Germinal center (tissue), 1 donor: ENCODE measurements around the gene DNAH1.

Experiments used
- DNase-seq: peaks from one replicate; pipeline ENCODE4 v3.0.0; 2012; ENCODE audit warnings: mixed read lengths, low spot score

Gene DNAH1

DNA sequence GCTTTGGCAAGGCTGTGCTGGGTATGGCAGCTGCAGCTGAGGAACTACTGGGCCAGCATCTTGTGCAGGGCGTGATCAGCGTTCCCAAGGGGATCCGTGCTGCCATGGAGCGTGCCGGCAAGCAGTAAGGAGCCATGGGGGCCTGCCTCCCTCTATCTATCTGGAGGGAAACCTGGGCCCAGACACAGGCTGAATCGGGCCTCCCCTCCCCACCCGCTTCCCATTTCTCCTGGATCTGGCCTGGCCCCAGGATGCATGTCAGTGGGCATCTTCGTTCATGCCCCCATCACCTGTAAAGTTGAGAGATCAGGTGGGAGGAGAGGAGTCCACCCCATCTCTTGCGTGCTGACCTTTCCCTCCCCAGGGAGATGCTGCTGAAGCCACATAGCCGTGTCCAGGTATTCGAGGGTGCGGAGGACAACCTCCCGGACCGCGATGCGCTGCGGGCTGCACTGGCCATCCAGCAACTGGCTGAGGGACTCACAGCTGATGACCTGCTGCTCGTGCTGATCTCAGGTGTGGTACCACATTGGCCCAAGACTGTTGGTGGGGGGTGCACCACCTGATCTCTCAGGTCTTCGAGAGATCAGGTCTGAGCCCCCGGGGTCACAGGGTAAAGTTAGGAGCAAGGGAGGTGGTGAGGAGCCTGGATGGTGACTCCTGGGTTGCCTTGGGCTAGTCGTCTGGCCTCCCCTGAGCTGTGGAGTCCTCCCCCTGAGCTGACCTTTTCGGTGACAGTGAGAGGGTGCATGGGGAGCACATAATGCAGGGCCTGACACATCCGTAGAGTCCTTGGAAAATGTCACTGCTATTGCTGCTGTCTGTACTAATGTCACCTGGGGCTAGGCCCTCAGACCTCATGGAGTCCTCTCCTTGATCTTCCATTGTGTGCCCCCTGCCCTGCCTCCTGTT is 25.3 kb upstream of the DNAH1 start:
- DNase-seq: no peak

DNA sequence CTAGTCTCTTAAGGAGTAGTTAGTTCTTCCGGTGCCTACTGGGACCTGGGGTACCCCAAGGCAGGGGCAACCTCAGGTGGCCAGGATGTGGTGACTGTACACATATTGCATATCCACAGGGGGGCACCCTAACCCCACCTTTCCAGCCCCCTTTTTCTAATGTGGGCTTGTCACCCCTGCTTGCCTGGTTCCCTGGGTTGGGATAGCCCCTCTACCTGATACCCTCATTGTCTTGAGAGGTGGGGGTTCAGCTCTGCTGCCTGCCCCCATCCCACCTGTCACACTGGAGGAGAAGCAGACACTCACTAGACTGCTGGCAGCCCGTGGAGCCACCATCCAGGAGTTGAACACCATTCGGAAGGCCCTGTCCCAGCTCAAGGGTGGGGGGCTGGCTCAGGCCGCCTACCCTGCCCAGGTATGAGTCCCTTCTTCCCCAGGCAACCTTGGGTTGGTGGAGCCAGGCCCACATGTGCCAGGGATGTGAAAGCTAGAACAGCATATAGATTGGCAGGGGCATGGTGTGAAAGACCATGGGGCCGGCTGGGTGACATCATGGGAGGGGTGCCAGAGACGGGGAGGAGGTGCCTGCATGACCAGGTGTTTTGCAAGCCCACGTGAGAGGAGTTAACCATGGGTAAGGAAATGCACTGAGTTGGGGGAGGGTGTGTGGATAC is 24.5 kb upstream of the DNAH1 start:
- peak; percentile 54 for DNase-seq

DNA sequence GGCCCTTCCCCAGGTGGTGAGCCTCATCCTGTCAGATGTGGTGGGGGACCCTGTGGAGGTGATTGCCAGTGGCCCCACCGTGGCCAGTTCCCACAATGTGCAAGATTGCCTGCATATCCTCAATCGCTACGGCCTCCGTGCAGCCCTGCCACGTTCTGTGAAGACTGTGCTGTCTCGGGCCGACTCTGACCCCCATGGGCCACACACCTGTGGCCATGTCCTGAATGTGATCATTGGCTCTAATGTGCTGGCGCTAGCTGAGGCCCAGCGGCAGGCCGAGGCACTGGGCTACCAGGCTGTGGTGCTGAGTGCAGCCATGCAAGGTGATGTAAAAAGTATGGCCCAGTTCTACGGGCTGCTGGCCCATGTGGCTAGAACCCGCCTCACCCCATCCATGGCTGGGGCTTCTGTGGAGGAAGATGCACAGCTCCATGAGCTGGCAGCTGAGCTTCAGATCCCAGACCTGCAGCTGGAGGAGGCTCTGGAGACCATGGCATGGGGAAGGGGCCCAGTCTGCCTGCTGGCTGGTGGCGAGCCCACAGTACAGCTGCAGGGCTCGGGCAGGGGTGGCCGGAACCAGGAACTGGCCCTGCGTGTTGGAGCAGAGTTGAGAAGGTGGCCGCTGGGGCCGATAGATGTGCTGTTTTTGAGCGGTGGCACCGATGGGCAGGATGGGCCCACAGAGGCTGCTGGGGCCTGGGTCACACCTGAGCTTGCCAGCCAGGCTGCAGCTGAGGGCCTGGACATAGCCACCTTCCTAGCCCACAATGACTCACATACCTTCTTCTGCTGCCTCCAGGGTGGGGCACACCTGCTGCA is 23.7 kb upstream of the DNAH1 start:
- no peak for DNase-seq

DNA sequence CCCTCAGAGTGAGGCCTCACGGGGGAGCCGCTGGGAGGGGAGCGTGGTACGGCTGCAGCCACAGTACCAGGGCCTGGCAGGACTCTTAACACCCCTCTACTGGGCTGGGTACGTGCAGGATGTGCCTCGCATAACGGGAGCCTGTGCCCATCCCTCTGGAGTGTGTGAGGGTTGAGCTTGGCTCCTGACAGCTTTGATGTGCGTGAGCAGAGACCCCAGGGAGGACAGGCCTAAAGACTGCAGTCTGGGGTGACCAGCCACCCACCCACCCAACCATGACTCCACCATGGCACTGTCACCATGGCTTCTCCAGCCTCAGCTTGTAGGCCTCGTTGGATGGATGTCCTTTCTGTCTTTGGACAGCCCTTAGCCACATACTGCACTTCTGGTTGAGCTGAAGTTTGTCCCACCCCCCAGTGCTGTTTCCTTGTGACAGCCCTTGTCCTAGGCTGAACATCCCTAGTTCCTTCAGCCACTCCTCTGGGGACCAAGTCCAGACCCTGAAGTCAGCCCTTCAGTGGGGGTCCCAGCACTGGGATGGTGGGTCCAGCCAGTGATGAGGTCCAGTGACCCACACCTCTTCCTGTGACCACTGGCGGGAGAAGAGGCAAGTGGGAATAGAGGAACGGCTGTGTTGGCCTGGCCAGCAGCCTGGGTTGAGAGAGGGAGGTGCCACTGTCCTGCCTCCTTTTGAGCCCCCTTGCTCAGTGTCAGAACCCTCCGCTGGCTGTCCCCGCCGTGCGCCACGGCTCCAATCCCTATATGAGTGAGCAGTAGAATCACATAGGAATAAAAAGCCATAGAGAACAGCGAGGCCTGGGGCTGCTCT is 22.4 kb upstream of the DNAH1 start:
- no peak for DNase-seq

DNA sequence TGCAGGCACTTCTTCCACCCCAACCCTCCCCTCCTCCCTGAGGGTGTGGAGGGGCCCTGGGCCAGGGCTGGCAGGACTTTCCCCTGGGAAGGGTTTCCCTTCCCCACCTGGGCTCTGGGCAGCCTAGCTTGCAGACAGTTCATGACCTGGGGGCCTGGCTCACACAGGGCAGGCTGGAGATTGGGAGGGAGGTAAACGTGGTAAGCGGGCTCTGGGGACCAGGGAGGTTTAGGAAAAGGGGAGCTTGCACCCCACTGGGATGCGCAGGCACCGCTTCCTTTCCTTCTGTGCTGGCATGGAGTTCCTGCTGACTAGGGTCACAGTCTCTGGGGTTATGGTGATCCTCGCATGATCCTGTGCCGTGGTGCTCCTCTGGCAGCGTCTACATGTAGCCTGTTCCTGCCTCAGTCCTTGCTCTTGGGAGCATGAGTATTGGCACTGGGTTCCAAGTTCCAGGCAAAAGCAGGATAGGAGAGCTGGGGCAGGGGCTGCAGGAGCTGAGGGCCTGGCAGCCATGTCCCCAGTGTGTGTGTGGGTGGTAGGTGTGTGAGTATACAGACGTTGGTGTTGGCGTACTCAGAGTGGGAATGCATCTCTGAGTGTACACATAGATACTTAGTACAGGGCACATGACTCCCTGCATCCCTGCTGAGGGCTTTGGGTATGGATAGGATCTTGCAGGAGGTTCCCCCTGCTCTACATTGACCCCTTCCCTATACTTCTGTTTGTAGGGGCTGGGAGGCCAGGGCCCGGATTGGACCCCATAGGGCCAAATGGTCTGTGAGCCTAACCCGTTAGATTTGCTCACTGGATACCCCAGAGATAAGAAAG is 21.6 kb upstream of the DNAH1 start:
- no peak for DNase-seq

DNA sequence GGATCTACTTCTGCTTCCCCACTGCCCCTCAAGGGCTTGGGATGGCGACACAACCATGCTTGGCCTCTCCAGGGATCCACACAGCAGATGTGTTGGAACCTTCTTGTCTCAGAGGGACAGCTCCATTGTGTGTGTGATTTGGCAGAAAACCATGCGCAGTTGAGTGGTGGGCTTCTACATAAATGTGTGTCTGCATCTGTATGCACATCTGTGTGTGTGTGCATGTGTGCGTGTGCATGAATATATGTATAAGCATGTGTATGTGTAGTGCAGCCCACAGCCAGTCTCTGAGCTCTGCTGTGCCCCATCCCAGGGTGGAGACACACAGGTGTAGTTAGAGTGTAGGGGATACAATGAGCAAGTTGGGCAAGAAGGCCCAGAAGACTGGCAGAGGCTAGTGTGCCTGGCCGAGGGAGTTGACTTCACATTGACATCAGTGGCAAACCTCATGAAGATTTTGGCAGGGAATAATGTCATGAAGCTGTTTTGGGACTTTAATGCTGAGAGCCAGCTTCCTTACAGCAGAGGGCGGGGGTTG is 20.4 kb upstream of the DNAH1 start:
- DNase-seq: no peak

- DNase-seq: no peak
Measured at GRCh38 chr3:52297242-52298148, 18.6 kb upstream of the DNAH1 start.

DNA sequence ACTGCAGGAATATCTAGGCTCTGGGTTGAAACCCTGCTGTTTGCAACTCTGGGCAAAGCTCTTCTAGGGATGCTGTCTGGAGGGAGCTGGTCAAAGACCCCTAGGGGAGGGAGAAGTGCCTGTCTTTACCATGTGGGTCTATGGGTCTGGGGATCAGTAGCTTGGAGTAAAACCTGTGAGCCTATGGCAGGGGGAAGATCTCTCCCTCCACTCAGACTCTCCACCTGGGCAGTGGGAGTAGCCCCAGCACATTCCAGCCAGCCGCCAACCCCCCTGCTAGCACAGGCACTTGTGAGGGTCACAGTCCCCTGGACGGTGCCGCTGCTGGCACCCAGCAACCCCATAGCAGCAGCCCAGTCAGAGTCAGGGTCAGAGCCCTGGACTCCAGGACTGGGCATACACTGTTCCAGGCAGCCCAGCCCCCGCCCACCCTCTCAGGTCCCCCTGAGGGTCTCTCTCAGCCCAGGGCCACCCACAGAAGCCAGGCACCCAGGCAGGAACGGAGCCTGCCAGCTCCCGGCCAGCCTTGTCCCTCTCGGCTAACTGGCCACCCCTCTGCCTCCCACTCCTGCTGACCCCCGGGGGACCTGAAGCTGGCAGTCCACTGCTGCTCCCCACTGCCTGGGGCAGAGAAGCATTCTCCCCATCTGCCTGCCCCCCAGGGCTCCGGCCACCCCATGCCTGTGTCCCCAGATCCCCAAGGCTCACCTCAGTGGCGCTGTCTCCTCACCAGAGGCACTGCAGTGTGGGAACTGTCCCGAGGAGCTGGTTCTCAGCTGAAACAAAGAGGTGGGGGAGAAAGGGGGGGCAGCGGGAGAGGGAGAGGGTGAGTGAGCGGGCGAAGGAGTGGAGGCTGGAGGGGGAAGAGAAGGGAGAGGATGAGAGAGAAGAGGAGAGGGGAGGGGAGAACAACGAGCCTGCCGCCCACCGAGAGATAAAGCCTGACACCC is 17.7 kb upstream of the DNAH1 start:
- DNase-seq: no peak

GRCh38 chr3:52299247-52299878 is 16.8 kb upstream of the DNAH1 start:
- no peak for DNase-seq

GRCh38 chr3:52299879-52300611 is 16.1 kb upstream of the DNAH1 start:
- no peak for DNase-seq

DNA sequence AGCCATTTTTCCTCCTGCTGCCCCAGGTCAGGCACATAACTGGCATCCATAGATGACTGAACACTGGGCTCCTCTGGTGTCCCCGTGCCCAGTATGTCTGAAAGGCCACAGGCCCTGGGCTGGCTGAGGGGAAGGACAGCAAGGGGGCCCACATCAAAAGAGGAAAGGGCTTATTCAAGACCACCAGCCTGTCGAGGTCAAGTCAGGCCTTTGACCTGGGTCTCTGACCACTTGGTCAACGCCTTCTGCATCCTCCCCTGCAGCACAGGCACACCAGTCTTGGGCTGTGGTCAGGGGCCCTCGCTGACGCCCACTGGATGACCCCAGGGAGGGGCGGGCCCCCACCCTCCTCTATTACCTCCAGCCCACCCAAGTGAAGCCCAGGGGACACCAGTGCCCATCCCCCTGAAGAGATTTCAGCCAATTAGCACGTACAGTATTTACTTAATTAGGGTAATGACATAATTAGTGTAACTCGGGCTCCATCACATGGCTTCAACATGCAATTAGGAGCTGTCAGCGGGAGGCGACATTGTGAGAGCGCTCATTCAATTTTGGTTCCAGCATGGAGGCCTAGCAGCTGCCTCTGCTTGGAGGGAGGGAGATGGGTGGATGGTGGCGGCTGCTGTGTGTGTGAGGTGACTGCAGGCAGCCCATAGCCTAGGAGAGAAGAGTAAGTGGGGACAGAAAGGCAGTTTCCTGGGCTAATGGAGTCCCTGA is 13.5 kb upstream of the DNAH1 start:
- no peak for DNase-seq

GRCh38 chr3:52303811-52304210 is 12.3 kb upstream of the DNAH1 start:
- DNase-seq: no peak

DNA sequence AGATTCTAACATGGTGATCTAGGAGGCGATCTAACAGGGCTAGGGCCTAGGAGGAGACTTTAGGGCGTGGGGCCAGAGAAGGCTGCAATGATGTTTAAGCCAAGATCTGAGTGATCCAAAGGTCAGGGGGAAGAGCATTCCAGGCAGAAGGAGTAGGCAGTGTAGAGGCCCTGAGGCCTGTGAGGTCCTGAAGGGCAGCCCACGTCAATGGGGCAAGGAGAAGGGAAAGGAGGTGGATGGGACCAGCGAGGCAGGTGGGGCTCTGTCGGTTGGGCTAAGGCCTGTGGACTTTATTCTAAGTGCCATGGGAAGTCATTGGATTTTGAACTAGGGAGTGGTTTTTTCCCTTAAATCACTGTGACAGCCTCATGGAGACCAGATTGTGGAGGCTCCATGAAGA is 10.2 kb upstream of the DNAH1 start:
- DNase-seq: no peak

- DNase-seq: no peak
Measured at GRCh38 chr3:52306978-52307377, 9.1 kb upstream of the DNAH1 start.

DNA sequence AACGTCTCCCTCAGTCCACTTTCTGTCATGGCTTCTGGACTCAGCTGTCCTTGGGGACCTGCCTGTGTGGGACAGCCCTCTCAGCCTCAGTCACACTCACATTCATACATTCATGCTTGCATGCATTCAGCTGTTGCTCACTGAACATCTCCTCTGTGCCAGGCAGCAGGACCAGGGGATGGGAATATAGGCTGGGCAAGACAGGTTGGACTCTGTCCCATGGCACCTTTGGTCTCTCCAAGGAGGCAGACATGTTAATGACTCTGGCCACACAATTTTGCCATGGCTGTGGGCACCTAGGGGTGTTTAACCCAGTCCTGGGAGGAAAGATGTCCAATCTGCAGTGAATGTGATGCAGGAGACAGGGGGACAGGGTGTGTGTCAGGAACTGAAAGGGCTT is 7.8 kb upstream of the DNAH1 start:
- DNase-seq: no peak

DNA sequence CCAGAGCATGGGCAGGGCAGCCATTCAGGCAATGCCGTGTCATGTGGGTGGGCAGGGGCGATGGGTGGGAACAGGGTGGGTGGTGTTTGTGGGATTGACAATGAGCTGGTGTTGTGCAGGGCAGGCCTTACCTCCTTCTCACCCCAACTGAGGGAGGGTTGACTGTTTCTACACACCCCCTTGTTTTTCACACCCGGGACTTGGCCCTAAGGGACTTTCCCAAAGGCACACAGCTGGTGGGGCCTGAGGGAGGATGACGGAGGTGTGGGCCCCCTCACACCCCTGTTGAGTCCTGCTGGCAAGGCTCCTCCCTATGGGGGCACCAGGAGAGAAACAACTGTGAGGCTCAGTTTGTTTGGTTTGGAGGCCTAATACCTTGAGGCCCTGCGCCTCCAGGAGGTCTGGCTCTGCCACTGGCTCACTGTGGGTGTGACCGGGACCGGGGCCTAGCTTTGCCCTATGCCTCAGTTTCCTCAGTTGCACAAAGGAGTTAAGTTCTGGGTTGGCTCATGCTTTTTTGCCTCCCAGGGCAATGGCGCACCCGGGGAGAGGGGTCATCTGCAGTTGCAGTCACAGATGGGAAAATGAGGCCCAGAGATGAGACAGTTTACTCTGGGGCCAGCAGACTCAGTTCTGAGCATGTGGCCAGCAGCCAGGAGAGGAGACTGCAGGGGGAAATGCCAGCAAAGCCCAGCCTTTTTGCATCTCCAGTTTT is 5.1 kb upstream of the DNAH1 start:
- peak; percentile 49 for DNase-seq
